HCT116 (cell line): ENCODE results near the gene KDM7A. TPM values are rescaled to one million over a fixed set of nuclear protein-coding genes. Genes with fewer than 3 reads are reported as not detected.

Experiments
- ATAC-seq: fragments of 200-7000 bp; cut with Tn5 transposase; 2 replicates; pipeline ENCODE4 v1.9.1; 2020; ENCODE audit warnings: mild to moderate bottlenecking, moderate library complexity
- BruUV-seq: library from RNA; stranded (reverse); fragments of 400-500 nt; replicated peaks from 2 replicates; lab custom pipeline; 2021; lab: Mats Ljungman, UMichigan
- CTCF ChIA-PET: fragments of 300-600 bp; sonication (Branson Sonifier 250); formaldehyde crosslinking; loops from one replicate; lab custom pipeline; 2021; ENCODE audit warnings: antibody characterized with exemption; lab: Charles Lee
- POLR2A ChIA-PET: fragments of 300-600, 350-600 bp; sonication (Branson Sonifier 250); formaldehyde crosslinking; loops from one replicate; lab custom pipeline; 2021; ENCODE audit warnings: antibody characterized with exemption; lab: Charles Lee
- RAD21 ChIA-PET, 2 experiments: fragments of 300-600 bp; sonication (Branson Sonifier 250); formaldehyde crosslinking; loops; one replicate each; lab custom pipeline; 2023; ENCODE audit warnings: low total read pairs in 2 of 2; ENCODE audit not compliant: uncharacterized antibody in 2 of 2, unreplicated experiment in 2 of 2, low non-redundant PET in 1 of 2; lab: Charles Lee
- DNase-seq: peaks from one replicate; pipeline ENCODE4 v3.0.0-alpha.2; 2010; ENCODE audit warnings: low read depth, low spot score
- H2AFZ ChIP-seq: fragments of 200-600 bp; shearing (Covaris generic), sonication (generic); 2 replicates; pipeline ENCODE4 v1.6.1; 2017; ENCODE audit warnings: low read depth, mixed run types, mixed read lengths, antibody characterized with exemption, low read length; ENCODE audit not compliant: poor library complexity, severe bottlenecking
- H3K27ac ChIP-seq: 2 replicates; pipeline ENCODE4 v1.5.1; 2012; ENCODE audit warnings: low read depth, low read length
- H3K27me3 ChIP-seq: fragments of 200-600 bp; sonication (generic); 2 replicates; pipeline ENCODE4 v1.6.1; 2016; ENCODE audit warnings: mixed run types, low read length, mixed read lengths; ENCODE audit not compliant: insufficient read depth
- H3K36me3 ChIP-seq, 2 experiments: fragments of 200-500 bp in 1 of 2; fragments of 200-600 bp in 1 of 2; sonication (Bioruptor generic) in 1 of 2; sonication (generic) in 1 of 2; 2 replicates each; pipeline versions ENCODE4 v1.5.1 to v1.6.1; 2014 to 2016; ENCODE audit warnings: low read length in 2 of 2, inconsistent platforms in 1 of 2, mixed read lengths in 1 of 2, mixed run types in 1 of 2; ENCODE audit not compliant: insufficient read depth in 2 of 2, control insufficient read depth in 1 of 2
- H3K4me1 ChIP-seq, 2 experiments: fragments of 200-600 bp in 1 of 2; sonication (generic) in 1 of 2; 2 replicates each; pipeline versions ENCODE4 v1.5.1 to v1.6.1; 2012 to 2017; ENCODE audit warnings: low read length in 2 of 2, inconsistent platforms in 1 of 2, mild to moderate bottlenecking in 1 of 2, mixed read lengths in 1 of 2, mixed run types in 1 of 2, moderate library complexity in 1 of 2; ENCODE audit not compliant: insufficient read depth in 2 of 2, control insufficient read depth in 1 of 2
- H3K4me2 ChIP-seq: fragments of 200-600 bp; sonication (generic); 2 replicates; pipeline ENCODE4 v1.6.1; 2017; ENCODE audit warnings: mixed run types, low read length, mixed read lengths
- H3K4me3 ChIP-seq, 2 experiments: fragments of 200-600 bp in 1 of 2; sonication (generic) in 1 of 2; replicated peaks in 1 of 2; 2 replicates each; pipeline ENCODE4 v1.5.1; 2011 to 2016; ENCODE audit warnings: low read length in 2 of 2, control low read depth in 1 of 2, low read depth in 1 of 2, mild to moderate bottlenecking in 1 of 2, mixed read lengths in 1 of 2, mixed run types in 1 of 2
- H3K79me2 ChIP-seq: fragments of 200-600 bp; sonication (generic); 2 replicates; pipeline ENCODE4 v1.6.1; 2017; ENCODE audit warnings: mild to moderate bottlenecking, mixed run types, low read length, moderate library complexity, mixed read lengths; ENCODE audit not compliant: insufficient read depth
- H3K9ac ChIP-seq: fragments of 200-600 bp; sonication (generic); 2 replicates; pipeline ENCODE4 v1.6.1; 2016; ENCODE audit warnings: low read length, mixed read lengths
- H3K9me2 ChIP-seq: fragments of 200-600 bp; sonication (generic), shearing (Covaris generic); 2 replicates; pipeline ENCODE4 v1.6.1; 2017; ENCODE audit warnings: mixed run types, mild to moderate bottlenecking, moderate library complexity; ENCODE audit not compliant: insufficient read depth
- H3K9me3 ChIP-seq, 2 experiments: fragments of 200-500 bp in 1 of 2; fragments of 200-600 bp in 1 of 2; sonication (Bioruptor generic) in 1 of 2; sonication (generic) in 1 of 2; 2 replicates each; pipeline ENCODE4 v1.6.1; 2014 to 2017; ENCODE audit warnings: low read length in 2 of 2, mixed read lengths in 2 of 2, inconsistent platforms in 1 of 2, low read depth in 1 of 2, mild to moderate bottlenecking in 1 of 2, mixed run types in 1 of 2, moderate library complexity in 1 of 2; ENCODE audit not compliant: control insufficient read depth in 1 of 2, insufficient read depth in 1 of 2
- H4K20me1 ChIP-seq: fragments of 200-600 bp; sonication (generic), shearing (Covaris generic); 2 replicates; pipeline ENCODE4 v1.6.1; 2017; ENCODE audit warnings: mixed run types, mild to moderate bottlenecking, moderate library complexity; ENCODE audit not compliant: insufficient read depth
- CBX3 ChIP-seq: IDR thresholded peaks from 2 replicates; pipeline ENCODE4 v1.6.1; 2012; ENCODE audit warnings: low read depth
- CEBPB ChIP-seq: IDR thresholded peaks from 2 replicates; pipeline ENCODE4 v1.6.1; 2012; ENCODE audit warnings: low read depth
- CTCF ChIP-seq, 3 experiments: fragments of 200-600 bp in 1 of 3; sonication (generic) in 1 of 3; IDR thresholded peaks in 2 of 3; conservative IDR thresholded peaks in 1 of 3; 2 replicates each; pipeline ENCODE4 v1.5.1; 2012 to 2017; ENCODE audit warnings: low read depth in 2 of 3, low read length in 2 of 3, antibody characterized with exemption in 1 of 3, borderline replicate concordance in 1 of 3, control low read depth in 1 of 3, mild to moderate bottlenecking in 1 of 3, mixed read lengths in 1 of 3, mixed run types in 1 of 3, moderate library complexity in 1 of 3; ENCODE audit not compliant: insufficient read depth in 1 of 3
- EGR1 ChIP-seq: IDR thresholded peaks from 2 replicates; pipeline ENCODE4 v1.6.1; 2012; ENCODE audit warnings: low read depth
- ELF1 ChIP-seq: IDR thresholded peaks from 2 replicates; pipeline ENCODE4 v1.6.1; 2012; ENCODE audit warnings: low read depth, borderline replicate concordance
- EZH2 ChIP-seq: fragments of 200-600 bp; sonication (generic); IDR thresholded peaks from 2 replicates; pipeline ENCODE4 v1.6.1; 2017; ENCODE audit warnings: antibody characterized with exemption, mixed run types
- EZH2phosphoT487 ChIP-seq: fragments of 200-600 bp; IDR thresholded peaks from 2 replicates; pipeline ENCODE4 v1.6.1; 2018; ENCODE audit warnings: antibody characterized with exemption, borderline replicate concordance
- FOSL1 ChIP-seq: IDR thresholded peaks from 2 replicates; pipeline ENCODE4 v1.6.1; 2012; ENCODE audit warnings: low read depth
- POLR2A ChIP-seq: IDR thresholded peaks from 2 replicates; pipeline ENCODE4 v1.7.0; 2011; ENCODE audit warnings: borderline replicate concordance; ENCODE audit not compliant: insufficient read depth, insufficient read length; ENCODE audit errors: extremely low read depth
- POLR2AphosphoS5 ChIP-seq: IDR thresholded peaks from 2 replicates; pipeline ENCODE4 v1.6.1; 2011; ENCODE audit warnings: mild to moderate bottlenecking, low read depth, low read length, moderate library complexity
- SIN3A ChIP-seq: IDR thresholded peaks from 2 replicates; pipeline ENCODE4 v1.6.1; 2012; ENCODE audit warnings: low read depth
- SP1 ChIP-seq: IDR thresholded peaks from 2 replicates; pipeline ENCODE4 v1.6.1; 2012; ENCODE audit warnings: low read depth
- TCF7L2 ChIP-seq: IDR thresholded peaks from 2 replicates; pipeline ENCODE4 v1.7.0; 2011; ENCODE audit warnings: borderline replicate concordance, inconsistent platforms; ENCODE audit not compliant: insufficient read depth, insufficient read length; ENCODE audit errors: extremely low read depth
- YY1 ChIP-seq: IDR thresholded peaks from 2 replicates; pipeline ENCODE4 v1.6.1; 2011; ENCODE audit warnings: low read length, low read depth, moderate library complexity, mild to moderate bottlenecking; ENCODE audit not compliant: insufficient replicate concordance; ENCODE audit errors: extremely low read depth
- ZNF274 ChIP-seq: fragments of 200-500 bp; sonication (Bioruptor generic); IDR thresholded peaks from 2 replicates; pipeline ENCODE4 v1.6.1; 2014; ENCODE audit warnings: mild to moderate bottlenecking, low read depth, low read length, inconsistent platforms
- intact Hi-C: fragments of 100-400 bp; cut with micrococcal nuclease; formaldehyde crosslinking; loops from 2 replicates; pipeline ENCODE4 v1.10.0; 2022
- total RNA-seq: library from RNA; stranded (reverse); gene quantifications from one replicate; pipeline ENCODE4 v1.2.1, GENCODE V29; 2021; ENCODE audit not compliant: unreplicated experiment
- TF ChIP-seq, protein P1 (sequence below): IDR thresholded peaks from 2 replicates; pipeline ENCODE4 v1.6.1; 2012
- TF ChIP-seq, protein P2 (sequence below): IDR thresholded peaks from 2 replicates; pipeline ENCODE4 v1.6.1; 2012; ENCODE audit warnings: low read depth

The KDM7A gene
- total RNA-seq, 1 experiment from 2014 or later: 11.6 TPM

DNA sequence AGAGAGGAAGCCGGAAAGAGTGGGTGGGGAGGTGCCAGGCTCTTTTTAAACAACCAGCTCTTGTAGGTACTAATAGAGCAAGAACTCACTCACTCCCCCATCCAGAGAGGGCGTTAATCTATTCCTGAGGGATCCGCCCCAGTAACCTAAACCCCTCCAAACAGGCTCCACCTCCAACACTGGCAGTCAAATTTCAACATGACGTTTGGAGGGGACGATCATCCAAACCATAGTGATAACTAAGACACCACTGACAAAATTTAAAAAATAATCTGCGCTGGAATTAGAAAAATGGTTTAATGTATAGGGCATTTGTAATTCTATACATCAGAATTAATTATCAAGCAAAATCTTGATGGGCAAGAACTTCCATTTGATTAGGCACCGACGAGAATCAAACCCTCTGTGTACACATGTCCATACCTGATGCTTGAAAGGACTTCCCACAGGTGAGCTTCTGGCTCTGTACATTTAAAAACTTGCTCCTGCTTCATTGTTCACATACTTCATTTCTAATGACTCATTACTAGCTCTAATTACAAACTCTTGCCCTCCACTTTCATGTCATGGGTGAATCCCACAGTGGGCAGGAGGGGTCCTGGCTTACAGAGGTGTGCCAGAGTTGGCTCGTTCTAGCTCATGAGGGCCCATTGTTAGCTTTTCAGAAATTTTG, 20.6 kb upstream of the KDM7A start (continued):
- TF ChIP-seq ZNF274 (no peak), TCF7L2 (no peak), EZH2 (no peak), CBX3 (no peak), POLR2A (no peak), YY1 (no peak), SP1 (no peak)
- TF ChIP-seq, protein P1, sequence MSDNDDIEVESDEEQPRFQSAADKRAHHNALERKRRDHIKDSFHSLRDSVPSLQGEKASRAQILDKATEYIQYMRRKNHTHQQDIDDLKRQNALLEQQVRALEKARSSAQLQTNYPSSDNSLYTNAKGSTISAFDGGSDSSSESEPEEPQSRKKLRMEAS: no peak

- H3K27ac ChIP-seq: no peak overlapping the region
- no peak overlapping the region for H2AFZ ChIP-seq
- ChIA-PET POLR2A (no interaction called here), CTCF (interaction anchor here (0.5 kb wide), 1 partner anchor 95 kb away, joined by 4 read pairs; no protein-coding TSS in a partner anchor), RAD21 (no interaction called here)
- no peaks in the 10 kb centered on the region for H3K9me2 ChIP-seq
- H3K4me2 ChIP-seq: no peak overlapping the region
- intact Hi-C loops: no loop called here
- no peak overlapping the region for H3K9ac ChIP-seq
- H3K79me2 ChIP-seq: no peaks in the 10 kb centered on the region
- no peaks in the 10 kb centered on the region for H3K27me3 ChIP-seq
- no peaks in the 10 kb centered on the region for H3K9me3 ChIP-seq
- no TSS peak for BruUV-seq
- no peaks in the 10 kb centered on the region for H4K20me1 ChIP-seq
- H3K36me3 ChIP-seq: no peaks in the 10 kb centered on the region
- no peak overlapping the region for H3K4me3 ChIP-seq
- ATAC-seq: no peak
- H3K4me1 ChIP-seq: no peaks in the 10 kb centered on the region
- no peak for DNase-seq
- TF ChIP-seq SIN3A: no peak
- TF ChIP-seq ELF1: no peak
- no peak for TF ChIP-seq POLR2A
- no peak for TF ChIP-seq EZH2phosphoT487
- TF ChIP-seq CEBPB: no peak
- no peak for TF ChIP-seq FOSL1
- TF ChIP-seq YY1: no peak
- TF ChIP-seq, protein P2, sequence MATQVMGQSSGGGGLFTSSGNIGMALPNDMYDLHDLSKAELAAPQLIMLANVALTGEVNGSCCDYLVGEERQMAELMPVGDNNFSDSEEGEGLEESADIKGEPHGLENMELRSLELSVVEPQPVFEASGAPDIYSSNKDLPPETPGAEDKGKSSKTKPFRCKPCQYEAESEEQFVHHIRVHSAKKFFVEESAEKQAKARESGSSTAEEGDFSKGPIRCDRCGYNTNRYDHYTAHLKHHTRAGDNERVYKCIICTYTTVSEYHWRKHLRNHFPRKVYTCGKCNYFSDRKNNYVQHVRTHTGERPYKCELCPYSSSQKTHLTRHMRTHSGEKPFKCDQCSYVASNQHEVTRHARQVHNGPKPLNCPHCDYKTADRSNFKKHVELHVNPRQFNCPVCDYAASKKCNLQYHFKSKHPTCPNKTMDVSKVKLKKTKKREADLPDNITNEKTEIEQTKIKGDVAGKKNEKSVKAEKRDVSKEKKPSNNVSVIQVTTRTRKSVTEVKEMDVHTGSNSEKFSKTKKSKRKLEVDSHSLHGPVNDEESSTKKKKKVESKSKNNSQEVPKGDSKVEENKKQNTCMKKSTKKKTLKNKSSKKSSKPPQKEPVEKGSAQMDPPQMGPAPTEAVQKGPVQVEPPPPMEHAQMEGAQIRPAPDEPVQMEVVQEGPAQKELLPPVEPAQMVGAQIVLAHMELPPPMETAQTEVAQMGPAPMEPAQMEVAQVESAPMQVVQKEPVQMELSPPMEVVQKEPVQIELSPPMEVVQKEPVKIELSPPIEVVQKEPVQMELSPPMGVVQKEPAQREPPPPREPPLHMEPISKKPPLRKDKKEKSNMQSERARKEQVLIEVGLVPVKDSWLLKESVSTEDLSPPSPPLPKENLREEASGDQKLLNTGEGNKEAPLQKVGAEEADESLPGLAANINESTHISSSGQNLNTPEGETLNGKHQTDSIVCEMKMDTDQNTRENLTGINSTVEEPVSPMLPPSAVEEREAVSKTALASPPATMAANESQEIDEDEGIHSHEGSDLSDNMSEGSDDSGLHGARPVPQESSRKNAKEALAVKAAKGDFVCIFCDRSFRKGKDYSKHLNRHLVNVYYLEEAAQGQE: no peak
- TF ChIP-seq EZH2: no peak
- no peak for TF ChIP-seq TCF7L2
- no peak for TF ChIP-seq EGR1
- no peak for TF ChIP-seq CTCF (IDR thresholded peaks at IDR 0.05 in 2 of 3, conservative IDR thresholded peaks at IDR 0.05 in 1 of 3; ENCODE audit: borderline replicate concordance in 1 of 3, insufficient read depth in 1 of 3, low read depth in 2 of 3, low read length in 2 of 3)
- no peak for TF ChIP-seq POLR2AphosphoS5
Measured at GRCh38 chr7:140196361-140197217, 19.8 kb upstream of the KDM7A start.
